ENCODE results near the gene ROS1. TPM values are rescaled to one million over a fixed set of nuclear protein-coding genes. Genes with fewer than 3 reads are reported as not detected.

Gene ROS1
- polyA plus RNA-seq, 3 donors: not detected

GRCh38 chr6:117414770-117415169 is 11.0 kb downstream of the ROS1 start:
- H3K4me2 ChIP-seq (replicated peaks; ENCODE audit: extremely low read depth, low read length, poor library complexity, severe bottlenecking): no peak overlapping the region
- peaks cover 0 to 1% (median 0%) of the 10 kb centered on the region in 7 donors for H3K9me3 Mint-ChIP-seq
- no peak overlapping the region for H3K9ac ChIP-seq (ENCODE audit: insufficient read depth, low read length, poor library complexity, severe bottlenecking)
- no peaks in the 10 kb centered on the region for H4K20me1 ChIP-seq (ENCODE audit: insufficient read depth, low read length)
- TF ChIP-seq CTCF (IDR thresholded peaks at IDR 0.05): no peak
- H3K27me3 ChIP-seq (ENCODE audit: control insufficient read depth in 2 of 2, insufficient read depth in 2 of 2, low read length in 2 of 2): peaks cover 0 to 2% of the 10 kb centered on the region in 2 donors
- H3K36me3 Mint-ChIP-seq: no peaks in the 10 kb centered on the region
- no peak overlapping the region for H3K4me3 Mint-ChIP-seq
- peaks cover 2 to 6% (median 5%) of the 10 kb centered on the region in 3 donors for H3K27me3 Mint-ChIP-seq (ENCODE audit: low read depth in 3 of 3)
- H2AFZ ChIP-seq (ENCODE audit: insufficient read depth, low read depth, low read length, poor library complexity, severe bottlenecking): no peak overlapping the region
- H3K4me3 ChIP-seq (replicated peaks in 1 of 3; ENCODE audit: low read depth in 2 of 3, low read length in 3 of 3): no peak overlapping the region
- no peak for DNase-seq
- no peaks in the 10 kb centered on the region for H3K4me1 Mint-ChIP-seq
- H3K9me3 ChIP-seq (replicated peaks in 1 of 2; ENCODE audit: control insufficient read depth in 1 of 2, insufficient read depth in 1 of 2, low read length in 2 of 2): no peaks in the 10 kb centered on the region
- intact Hi-C loops (cut with micrococcal nuclease): no loop called here
- H3K36me3 ChIP-seq (replicated peaks in 1 of 2; ENCODE audit: control insufficient read depth in 1 of 2, insufficient read depth in 2 of 2, low read length in 2 of 2): no peaks in the 10 kb centered on the region
- H3K4me1 ChIP-seq (ENCODE audit: control insufficient read depth in 1 of 2, insufficient read depth in 2 of 2, low read length in 2 of 2): no peaks in the 10 kb centered on the region
- no peak overlapping the region for H3K27ac ChIP-seq (ENCODE audit: low read depth in 1 of 2, low read length in 2 of 2)
- no peaks in the 10 kb centered on the region for H3K79me2 ChIP-seq (ENCODE audit: insufficient read depth, low read length)
- H3K27ac Mint-ChIP-seq: peak overlapping the region in 1 of 7 donors; percentile 43

GRCh38 chr6:117411474-117411873 is 14.3 kb downstream of the ROS1 start:
- Histone ChIP-seq H3K4me1 (ENCODE audit: control insufficient read depth in 1 of 2, insufficient read depth in 2 of 2, low read length in 2 of 2) (no peaks in the 10 kb centered on the region), H3K36me3 (replicated peaks in 1 of 2; ENCODE audit: control insufficient read depth in 1 of 2, insufficient read depth in 2 of 2, low read length in 2 of 2) (no peaks in the 10 kb centered on the region), H3K4me3 (replicated peaks in 1 of 3; ENCODE audit: low read depth in 2 of 3, low read length in 3 of 3) (no peak overlapping the region), H3K9me3 (replicated peaks in 1 of 2; ENCODE audit: control insufficient read depth in 1 of 2, insufficient read depth in 1 of 2, low read length in 2 of 2) (no peaks in the 10 kb centered on the region), H3K27ac (ENCODE audit: low read depth in 1 of 2, low read length in 2 of 2) (no peak overlapping the region), H4K20me1 (ENCODE audit: insufficient read depth, low read length) (no peaks in the 10 kb centered on the region), H3K27me3 (ENCODE audit: control insufficient read depth in 2 of 2, insufficient read depth in 2 of 2, low read length in 2 of 2) (peaks cover 0 to 2% of the 10 kb centered on the region in 2 donors), H3K9ac (ENCODE audit: insufficient read depth, low read length, poor library complexity, severe bottlenecking) (no peak overlapping the region), H3K4me2 (replicated peaks; ENCODE audit: extremely low read depth, low read length, poor library complexity, severe bottlenecking) (no peak overlapping the region), H2AFZ (ENCODE audit: insufficient read depth, low read depth, low read length, poor library complexity, severe bottlenecking) (no peak overlapping the region), H3K79me2 (ENCODE audit: insufficient read depth, low read length) (no peaks in the 10 kb centered on the region)
- no peaks in the 10 kb centered on the region for H3K36me3 Mint-ChIP-seq
- peaks cover 2 to 6% (median 5%) of the 10 kb centered on the region in 3 donors for H3K27me3 Mint-ChIP-seq (ENCODE audit: low read depth in 3 of 3)
- no peak overlapping the region for H3K27ac Mint-ChIP-seq
- no peak for TF ChIP-seq CTCF (IDR thresholded peaks at IDR 0.05)
- 82% methylated on average over 2 of the region's 3 CpGs for WGBS (ENCODE audit: insufficient coverage)
- DNase-seq: no peak
- peaks cover 0 to 2% (median 0%) of the 10 kb centered on the region in 7 donors for H3K9me3 Mint-ChIP-seq
- H3K4me3 Mint-ChIP-seq: no peak overlapping the region
- intact Hi-C loops (cut with micrococcal nuclease): no loop called here
- no peaks in the 10 kb centered on the region for H3K4me1 Mint-ChIP-seq

Data from CD14-positive monocyte (primary cell).